Measurements from ENCODE around the gene MBD1.
"Not testable (repeated sequence)": the region's sequence is repeated elsewhere in the genome, so short reads cannot be mapped to it uniquely, and the experiment has no call there.

The MBD1 gene

DNA sequence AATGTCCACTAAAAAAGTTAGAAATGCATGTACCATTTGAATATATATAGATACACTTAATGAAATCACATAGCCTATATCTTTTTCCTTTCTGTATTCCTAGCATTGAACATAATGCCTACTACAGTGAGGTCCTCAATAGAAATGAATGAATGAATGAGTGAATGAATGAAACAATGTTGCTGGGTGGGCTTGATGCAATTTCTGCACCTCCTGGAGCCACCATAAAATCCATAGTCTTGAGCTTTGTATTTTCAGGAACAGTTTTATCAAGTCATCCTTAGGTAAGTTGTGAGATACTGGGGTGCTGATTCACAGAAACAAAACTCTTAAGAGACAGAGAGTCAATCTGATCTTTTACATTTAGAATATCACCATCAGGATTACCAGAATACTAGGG, 18.3 kb downstream of the MBD1 start:
- H3K4me3 Mint-ChIP-seq, result no peak overlapping the region
- peaks cover 20% of the 10 kb centered on the region for H3K36me3 Mint-ChIP-seq (ENCODE audit: low read depth)
- H3K9me3 Mint-ChIP-seq, result peaks cover 4% of the 10 kb centered on the region
- H3K4me1 Mint-ChIP-seq, result no peaks in the 10 kb centered on the region
- TF ChIP-seq, protein P1, sequence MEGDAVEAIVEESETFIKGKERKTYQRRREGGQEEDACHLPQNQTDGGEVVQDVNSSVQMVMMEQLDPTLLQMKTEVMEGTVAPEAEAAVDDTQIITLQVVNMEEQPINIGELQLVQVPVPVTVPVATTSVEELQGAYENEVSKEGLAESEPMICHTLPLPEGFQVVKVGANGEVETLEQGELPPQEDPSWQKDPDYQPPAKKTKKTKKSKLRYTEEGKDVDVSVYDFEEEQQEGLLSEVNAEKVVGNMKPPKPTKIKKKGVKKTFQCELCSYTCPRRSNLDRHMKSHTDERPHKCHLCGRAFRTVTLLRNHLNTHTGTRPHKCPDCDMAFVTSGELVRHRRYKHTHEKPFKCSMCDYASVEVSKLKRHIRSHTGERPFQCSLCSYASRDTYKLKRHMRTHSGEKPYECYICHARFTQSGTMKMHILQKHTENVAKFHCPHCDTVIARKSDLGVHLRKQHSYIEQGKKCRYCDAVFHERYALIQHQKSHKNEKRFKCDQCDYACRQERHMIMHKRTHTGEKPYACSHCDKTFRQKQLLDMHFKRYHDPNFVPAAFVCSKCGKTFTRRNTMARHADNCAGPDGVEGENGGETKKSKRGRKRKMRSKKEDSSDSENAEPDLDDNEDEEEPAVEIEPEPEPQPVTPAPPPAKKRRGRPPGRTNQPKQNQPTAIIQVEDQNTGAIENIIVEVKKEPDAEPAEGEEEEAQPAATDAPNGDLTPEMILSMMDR (IDR thresholded peaks at IDR 0.05; ENCODE audit: unreplicated experiment in 3 of 3), result no peak
- no peak overlapping the region for H3K27ac Mint-ChIP-seq
- no peaks in the 10 kb centered on the region for H3K27me3 Mint-ChIP-seq (ENCODE audit: low read depth)

DNA sequence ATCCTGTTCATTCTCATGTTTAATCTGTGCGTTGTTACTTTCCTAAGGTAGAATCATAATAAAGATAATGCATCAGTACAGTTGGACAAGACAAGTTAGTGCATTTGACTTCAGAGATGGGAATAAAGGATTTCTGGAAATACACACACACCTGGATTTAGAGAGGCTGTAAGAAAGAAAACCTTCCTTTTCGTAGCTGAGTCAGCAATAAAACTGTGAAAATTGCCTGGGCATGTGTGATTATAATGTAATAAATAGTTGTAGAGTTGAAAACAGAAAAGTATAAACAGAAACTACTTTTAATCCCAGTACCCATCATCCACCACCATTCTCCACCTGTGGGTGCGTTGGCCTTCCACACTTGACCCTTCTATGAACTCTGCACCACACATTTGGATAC, 30.4 kb downstream of the MBD1 start:
- no peaks in the 10 kb centered on the region for H3K4me1 Mint-ChIP-seq
- H3K27ac Mint-ChIP-seq, result no peak overlapping the region
- no peaks in the 10 kb centered on the region for H3K27me3 Mint-ChIP-seq (ENCODE audit: low read depth)
- no peaks in the 10 kb centered on the region for H3K9me3 Mint-ChIP-seq
- no peaks in the 10 kb centered on the region for H3K36me3 Mint-ChIP-seq (ENCODE audit: low read depth)
- H3K4me3 Mint-ChIP-seq, result no peak overlapping the region
- TF ChIP-seq, protein P1 (IDR thresholded peaks at IDR 0.05; ENCODE audit: unreplicated experiment in 3 of 3), result no peak

DNA sequence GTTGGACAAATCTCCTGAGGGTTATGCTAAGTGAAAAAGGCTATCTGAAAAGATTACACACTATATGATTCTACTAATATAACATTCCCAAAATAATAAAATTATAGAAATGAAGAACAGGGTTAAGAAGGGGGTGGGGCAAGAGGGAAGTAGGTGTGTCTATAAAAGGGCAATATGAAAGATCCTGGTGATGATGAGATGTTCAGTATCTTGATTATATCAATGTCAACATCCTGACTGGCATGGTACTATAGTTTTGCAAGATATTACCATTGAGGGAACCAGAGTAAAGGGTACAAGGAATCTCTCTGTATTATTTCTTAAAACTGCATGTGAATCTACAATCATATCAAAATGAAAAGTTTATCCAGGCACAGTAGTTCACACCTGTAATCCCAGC, 31.7 kb downstream of the MBD1 start:
- H3K4me1 Mint-ChIP-seq, result no peaks in the 10 kb centered on the region
- no peaks in the 10 kb centered on the region for H3K27me3 Mint-ChIP-seq (ENCODE audit: low read depth)
- H3K9me3 Mint-ChIP-seq, result no peaks in the 10 kb centered on the region
- H3K27ac Mint-ChIP-seq, result no peak overlapping the region
- no peak overlapping the region for H3K4me3 Mint-ChIP-seq
- TF ChIP-seq, protein P1 (IDR thresholded peaks at IDR 0.05; ENCODE audit: unreplicated experiment in 3 of 3), result no peak
- H3K36me3 Mint-ChIP-seq (ENCODE audit: low read depth), result no peaks in the 10 kb centered on the region

DNA sequence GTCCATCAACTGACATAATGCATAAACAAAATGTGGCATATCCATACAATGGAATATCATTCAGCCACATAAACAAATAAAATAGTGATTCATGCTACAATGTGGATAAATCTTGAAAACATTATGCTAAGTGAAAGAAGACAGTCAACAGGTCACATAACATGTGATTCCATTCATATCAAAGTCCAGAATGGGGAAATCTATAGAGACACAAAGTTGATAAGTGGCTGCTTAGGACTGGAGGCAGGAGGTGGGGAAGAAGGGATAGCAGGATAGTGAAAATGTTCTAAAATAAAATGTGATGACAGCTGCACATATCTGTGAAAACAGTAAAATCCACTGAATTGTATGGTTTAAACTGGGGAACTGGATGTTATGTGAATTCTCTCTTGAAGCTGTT, 33.8 kb downstream of the MBD1 start:
- H3K27me3 Mint-ChIP-seq (ENCODE audit: low read depth), result no peaks in the 10 kb centered on the region
- peaks cover 6% of the 10 kb centered on the region for H3K9me3 Mint-ChIP-seq
- no peak overlapping the region for H3K27ac Mint-ChIP-seq
- H3K4me1 Mint-ChIP-seq, result no peaks in the 10 kb centered on the region
- H3K36me3 Mint-ChIP-seq (ENCODE audit: low read depth), result peaks cover 12% of the 10 kb centered on the region
- TF ChIP-seq, protein P1 (IDR thresholded peaks at IDR 0.05; ENCODE audit: unreplicated experiment in 3 of 3), result no peak
- H3K4me3 Mint-ChIP-seq, result no peak overlapping the region

DNA sequence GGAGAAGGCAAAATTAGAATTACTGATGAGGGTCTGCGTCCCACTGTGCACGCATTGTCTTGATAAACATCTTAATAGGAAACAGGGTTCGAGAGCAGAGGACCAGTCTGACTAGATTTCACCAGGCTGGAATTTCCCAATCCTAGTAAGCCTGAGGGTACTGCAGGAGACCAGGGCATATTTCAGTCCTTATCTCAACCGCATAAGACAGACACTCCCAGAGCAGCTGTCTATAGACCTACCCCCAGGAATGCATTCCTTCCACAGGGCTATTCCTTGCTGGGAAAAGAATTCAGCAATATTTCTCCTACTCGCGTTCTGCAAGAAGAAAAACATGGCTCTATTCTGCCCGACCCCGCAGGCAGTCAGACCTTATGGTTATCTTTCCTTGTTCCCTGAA, 39.6 kb downstream of the MBD1 start:
- not testable (repeated sequence) for H3K4me3 Mint-ChIP-seq; H3K4me1 Mint-ChIP-seq; H3K27ac Mint-ChIP-seq; H3K27me3 Mint-ChIP-seq (ENCODE audit: low read depth)
- peaks cover 29% of the 10 kb centered on the region for H3K36me3 Mint-ChIP-seq (ENCODE audit: low read depth)
- peaks cover 27% of the 10 kb centered on the region for H3K9me3 Mint-ChIP-seq

DNA sequence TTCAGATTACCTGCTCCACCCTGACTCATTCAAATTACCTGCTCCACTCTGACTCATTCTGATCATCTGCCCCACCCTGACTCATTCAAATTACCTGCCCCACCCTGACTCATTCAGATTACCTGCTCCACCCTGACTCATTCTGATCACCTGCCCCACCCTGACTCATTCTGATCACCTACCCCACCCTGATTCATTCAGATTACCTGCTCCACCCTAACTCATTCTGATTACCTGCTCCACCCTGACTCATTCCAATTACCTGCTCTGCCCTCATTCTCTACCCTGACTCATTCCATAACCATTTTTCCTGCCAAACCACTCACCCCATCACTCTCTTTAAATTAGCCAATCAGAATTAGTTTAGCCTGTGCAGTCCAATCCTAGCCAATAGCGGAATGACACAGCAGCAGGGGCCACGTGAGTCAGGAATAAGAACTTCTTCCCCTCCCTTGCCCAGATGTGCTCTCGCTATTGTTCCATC, 41.2 kb downstream of the MBD1 start:
- Mint-ChIP-seq H3K4me1 (no peaks in the 10 kb centered on the region), H3K27me3 (ENCODE audit: low read depth) (no peaks in the 10 kb centered on the region), H3K9me3 (peaks cover 32% of the 10 kb centered on the region), H3K27ac (no peak overlapping the region), H3K36me3 (ENCODE audit: low read depth) (peaks cover 34% of the 10 kb centered on the region), H3K4me3 (no peak overlapping the region)
- TF ChIP-seq, protein P1 (IDR thresholded peaks at IDR 0.05; ENCODE audit: unreplicated experiment in 3 of 3), result no peak

Data from nephron (organoid).